ENCODE measurements around the gene GDA. TPM values are rescaled to one million over a fixed set of nuclear protein-coding genes. Genes with fewer than 3 reads are reported as not detected.

Gene GDA
- total and polyA plus RNA-seq, 9 of the 15 experiments (the other 6 are each of a cell fraction or from before 2014, with no cell fraction given), result 4.5 to 18.0 (median 12.7) TPM

- H3K36me3 ChIP-seq (ENCODE audit: control insufficient read depth, insufficient read depth, low read length), result peaks cover 26% of the 10 kb centered on the region; the same call in 2 of the 3 replicates
- 75% methylated on average over 3 of the region's 3 CpGs for WGBS (ENCODE audit: insufficient coverage, low coverage, missing lambda C conversion rate)
- H3K27me3 ChIP-seq (ENCODE audit: control insufficient read depth in 2 of 2, insufficient read depth in 2 of 2, low read length in 2 of 2), result no peaks in the 10 kb centered on the region
- no peak for DNase-seq (ENCODE audit: extremely low read depth in 1 of 4, low spot score in 3 of 4)
- in situ Hi-C loops (cut with MboI), result no loop called here
- no peaks in the 10 kb centered on the region for H3K9me3 ChIP-seq (replicated peaks; ENCODE audit: control insufficient read depth, insufficient read depth, low read depth, low read length)
- no peak overlapping the region for H2AFZ ChIP-seq (ENCODE audit: low read depth, low read length)
- FAIRE-seq, result no peak
- no peaks in the 10 kb centered on the region for H3K79me2 ChIP-seq (ENCODE audit: control insufficient read depth, insufficient read depth, low read length)
- no peak overlapping the region for H3K4me3 ChIP-seq
- H3K9me1 ChIP-seq (ENCODE audit: control insufficient read depth, insufficient read depth, low read length), result no peaks in the 10 kb centered on the region
- ATAC-seq, result no peak
- intact Hi-C loops (cut with micrococcal nuclease), result no loop called here
- H4K20me1 ChIP-seq (replicated peaks; ENCODE audit: control insufficient read depth, insufficient read depth, low read length), result no peaks in the 10 kb centered on the region
- BruUV-seq (replicated peaks), result no TSS peak
- H3K9ac ChIP-seq (ENCODE audit: insufficient read depth in 1 of 2, low read depth in 2 of 2, low read length in 2 of 2), result no peak overlapping the region
- CTCF ChIA-PET (ENCODE audit: low intra/inter-chr PET ratio), result no interaction called here
- no peaks in the 10 kb centered on the region for H3K4me1 ChIP-seq (replicated peaks in 1 of 2; ENCODE audit: control insufficient read depth in 2 of 2, insufficient read depth in 2 of 2, low read length in 2 of 2)
- POLR2A ChIA-PET, result no interaction called here
- no peak overlapping the region for H3K4me2 ChIP-seq (ENCODE audit: insufficient read depth, low read length)
- H3K27ac ChIP-seq (ENCODE audit: extremely low read depth, low read depth, low read length), result no peak overlapping the region
- TF ChIP-seq KLF1 (tag; IDR thresholded peaks at IDR 0.05) (no peak), CHD7 (IDR thresholded peaks at IDR 0.05; ENCODE audit: low read depth, low read length) (no peak), HDGF (IDR thresholded peaks at IDR 0.05) (no peak), ZNF518B (CRISPR knock-in tag; IDR thresholded peaks at IDR 0.05) (no peak), ZNF644 (tag; IDR thresholded peaks at IDR 0.05; ENCODE audit: low read depth) (no peak)
Observed at GRCh38 chr9:72217306-72217842, 68.1 kb downstream of the GDA start.
